Brain pericyte (primary cell): ENCODE results near the gene BEND3.
"Not testable (repeated sequence)": the region's sequence is repeated elsewhere in the genome, so short reads cannot be mapped to it uniquely, and the experiment has no call there.

Experiments
- DNase-seq: peaks from one replicate; pipeline ENCODE4 v3.0.0-alpha.2; 2012; ENCODE audit warnings: low read depth, low spot score

BEND3 gene

DNA sequence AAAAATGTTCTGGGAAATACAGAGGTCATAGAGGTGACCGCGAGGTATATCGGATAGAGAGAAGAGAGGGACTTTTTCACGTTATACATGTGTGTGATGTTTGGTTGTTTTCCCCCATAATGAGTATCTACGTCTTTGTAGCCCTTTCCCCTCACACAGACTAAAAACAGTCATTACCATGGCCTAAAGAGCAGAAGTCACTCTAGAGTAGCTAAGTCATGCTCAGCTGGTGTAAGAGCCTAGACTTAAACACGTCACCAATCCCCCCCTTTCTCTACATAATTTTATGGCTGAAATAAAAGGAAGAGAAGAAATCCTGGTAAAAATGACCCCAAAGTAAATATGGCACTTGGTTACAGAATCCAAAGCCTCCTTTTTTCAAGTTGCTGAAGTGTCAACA lies 6.0 kb upstream of the BEND3 start:
- no peak for DNase-seq

DNA sequence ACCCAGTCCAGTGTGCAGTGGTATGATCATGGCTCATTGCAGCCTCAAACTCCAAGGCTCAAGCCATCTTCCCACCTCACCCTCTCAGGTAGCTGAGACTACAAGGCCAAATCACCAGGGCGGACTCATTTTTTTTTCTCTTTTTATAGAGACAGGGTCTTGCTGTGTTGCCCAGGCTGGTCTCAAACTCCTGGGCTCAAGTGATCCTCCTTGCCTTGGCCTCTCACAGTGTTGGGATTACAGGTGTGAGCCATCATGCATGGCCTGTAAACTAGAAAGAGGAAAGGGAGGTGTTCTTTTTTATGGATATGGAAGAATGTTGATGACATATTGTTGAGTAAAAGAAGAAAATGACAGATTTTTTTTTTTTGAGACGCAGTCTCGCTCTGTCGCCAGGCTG lies 5.1 kb upstream of the BEND3 start:
- no peak for DNase-seq

- DNase-seq, result no peak
These were observed 3.7 kb upstream of the BEND3 start for GRCh38 chr6:107118976-107119375.

DNA sequence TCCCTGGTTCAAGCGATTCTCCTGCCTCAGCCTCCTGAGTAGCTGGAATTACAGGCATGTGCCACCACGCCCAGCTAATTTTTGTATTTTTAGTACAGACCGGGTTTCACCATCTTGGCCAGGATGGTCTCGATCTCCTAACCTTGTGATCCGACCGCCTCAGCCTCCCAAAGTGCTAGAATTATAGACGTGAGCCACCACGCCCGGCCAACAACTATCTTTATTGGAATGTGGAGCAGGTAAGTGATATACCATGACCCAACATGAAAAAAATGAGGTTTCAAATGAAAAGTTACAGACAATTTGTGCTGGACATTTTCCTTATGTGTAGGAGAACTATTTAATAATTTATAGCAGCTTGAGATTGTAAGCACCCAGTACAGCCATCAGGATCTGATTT lies 3.2 kb upstream of the BEND3 start:
- DNase-seq, result not testable (repeated sequence)

GRCh38 chr6:107116931-107117330 lies 1.6 kb upstream of the BEND3 start:
- no peak for DNase-seq

DNA sequence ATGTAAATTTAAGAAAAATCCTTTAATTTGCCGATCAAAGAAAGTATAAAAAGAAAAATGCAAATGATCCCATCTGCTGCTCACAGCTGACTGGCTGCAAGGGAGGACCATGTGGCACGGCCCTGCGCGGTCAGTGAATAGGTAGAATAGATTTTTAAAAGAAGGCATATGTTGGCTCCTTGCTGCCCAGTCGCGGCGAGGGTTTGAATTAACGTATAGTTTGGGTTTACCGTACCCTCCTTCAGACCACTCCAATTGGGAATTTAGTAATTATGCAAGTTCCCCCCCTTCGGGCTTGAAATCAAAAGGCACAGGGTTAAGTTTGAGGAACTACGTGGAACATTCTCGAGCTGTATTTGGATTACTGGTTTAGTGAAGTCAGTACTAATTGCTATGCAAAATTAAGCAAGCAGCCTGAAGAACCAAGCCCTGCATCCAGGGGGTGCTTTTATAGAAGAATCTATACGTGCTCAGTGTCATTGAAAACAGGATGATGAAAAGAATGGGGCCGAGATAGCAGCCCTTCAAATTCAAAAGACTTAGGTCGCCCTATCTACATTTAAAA lies 1.1 kb upstream of the BEND3 start:
- DNase-seq, result no peak

DNA sequence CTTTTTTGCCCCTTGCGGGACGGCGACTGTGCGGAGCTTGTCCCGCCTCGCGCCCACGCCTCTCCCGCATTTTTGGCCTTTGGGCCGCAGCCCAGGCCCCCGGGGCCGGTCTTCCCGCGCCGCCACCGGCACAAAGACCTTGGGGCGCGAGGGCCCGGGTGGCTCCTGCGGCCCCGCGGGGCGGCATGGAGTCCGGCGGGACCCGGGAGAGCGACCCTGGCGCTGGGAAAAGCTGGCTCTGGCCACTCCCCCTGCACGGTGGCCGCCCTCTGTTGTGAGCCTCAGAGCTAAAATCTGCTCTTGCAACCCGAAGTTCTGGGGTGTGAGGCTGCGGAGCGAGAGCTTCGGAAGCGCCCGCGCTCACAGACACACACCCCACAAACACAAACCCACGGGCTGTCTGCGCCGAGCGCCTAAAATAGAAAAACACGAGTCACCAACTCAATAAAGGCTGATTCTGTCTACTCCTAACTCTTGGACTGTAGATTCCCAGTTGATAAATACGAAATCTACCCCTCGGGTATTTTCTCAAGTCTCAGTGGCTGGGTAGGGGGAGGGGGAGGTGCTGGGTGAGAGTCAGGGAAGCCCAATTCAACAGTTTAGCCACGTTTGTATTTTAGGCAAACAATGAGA lies 496 bp upstream of the BEND3 start:
- no peak for DNase-seq

GRCh38 chr6:107114213-107114925 lies 946 bp downstream of the BEND3 start:
- DNase-seq, result no peak

- no peak for DNase-seq
These were observed 5.1 kb downstream of the BEND3 start for GRCh38 chr6:107110200-107110599.

DNA sequence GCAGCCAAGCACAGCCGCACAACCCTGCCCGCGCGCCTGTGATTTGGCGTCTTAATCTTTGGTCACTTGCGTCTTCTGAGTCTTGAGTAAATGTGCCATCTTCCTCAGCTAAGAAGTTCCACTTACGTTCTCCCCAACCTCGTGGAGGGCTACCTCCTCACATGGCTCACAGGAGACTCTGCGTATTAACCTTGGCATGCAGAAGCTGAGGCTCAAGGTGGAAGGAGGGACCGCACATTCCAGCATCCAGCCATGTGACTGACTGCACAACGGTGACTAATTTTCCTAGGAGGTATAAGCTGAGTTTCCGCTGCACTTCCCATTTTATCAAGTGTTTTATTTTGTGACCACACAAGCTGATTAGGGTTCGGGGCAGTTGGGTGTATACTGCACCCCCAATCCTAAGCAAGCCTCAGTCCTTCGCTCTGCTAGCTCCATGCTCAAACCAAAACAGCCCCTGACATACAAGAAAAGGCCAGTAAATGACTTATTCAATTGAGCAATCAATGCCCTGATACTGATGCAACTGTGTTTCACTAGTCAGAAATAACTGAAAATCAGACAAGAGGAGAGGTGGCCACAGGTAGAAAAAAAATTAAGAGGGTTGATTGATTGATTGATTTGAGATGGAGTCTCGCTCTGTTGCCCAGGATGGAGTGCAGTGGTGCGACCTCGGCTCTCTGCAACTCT lies 7.0 kb downstream of the BEND3 start:
- DNase-seq, result no peak

GRCh38 chr6:107107791-107108190 lies 7.5 kb downstream of the BEND3 start:
- DNase-seq, result no peak

GRCh38 chr6:107106165-107106564 lies 9.2 kb downstream of the BEND3 start:
- DNase-seq, result no peak

GRCh38 chr6:107105511-107106116 lies 9.7 kb downstream of the BEND3 start:
- no peak for DNase-seq

GRCh38 chr6:107103082-107103481 lies 12.2 kb downstream of the BEND3 start:
- no peak for DNase-seq

DNA sequence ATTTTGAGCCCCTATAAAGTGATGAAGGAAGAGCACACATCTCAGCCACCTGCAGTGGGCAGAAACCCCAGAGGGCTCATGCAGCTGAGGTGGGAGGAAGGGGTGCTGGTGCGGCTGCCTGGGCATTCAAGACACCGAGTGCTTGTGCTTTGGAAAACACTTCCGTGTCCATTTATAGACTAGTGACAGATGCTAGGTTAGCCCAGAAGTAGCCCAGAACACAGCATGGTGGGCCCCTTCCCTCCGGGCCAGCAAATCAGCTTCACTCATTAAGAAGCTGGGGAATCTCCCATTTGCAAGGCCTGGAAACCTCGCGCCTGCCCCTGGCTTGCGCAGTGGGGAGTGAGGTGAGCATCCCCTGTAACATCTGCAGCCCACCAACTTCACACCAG lies 12.9 kb downstream of the BEND3 start:
- no peak for DNase-seq

GRCh38 chr6:107101686-107102413 lies 13.5 kb downstream of the BEND3 start:
- DNase-seq, result no peak

- no peak for DNase-seq
These were observed 14.1 kb downstream of the BEND3 start for GRCh38 chr6:107101211-107101610.

GRCh38 chr6:107098436-107099307 lies 16.6 kb downstream of the BEND3 start:
- no peak for DNase-seq

- not testable (repeated sequence) for DNase-seq
These were observed 30.9 kb downstream of the BEND3 start for GRCh38 chr6:107084459-107084858.

GRCh38 chr6:107083921-107084320 lies 31.4 kb downstream of the BEND3 start:
- DNase-seq, result no peak
